IPS DF 4.7 (cell line): Measurements from ENCODE around the gene ATG9B.
"Not testable (repeated sequence)": the region's sequence is repeated elsewhere in the genome, so short reads cannot be mapped to it uniquely, and the experiment has no call there.

Source experiments
- DNase-seq: peaks from one replicate; pipeline ENCODE4 v3.0.0-alpha.2; 2013; ENCODE audit warnings: low spot score; ENCODE audit errors: extremely low read depth

The ATG9B gene

GRCh38 chr7:151017953-151018420 lies 6.3 kb downstream of the ATG9B start:
- DNase-seq: no peak

DNA sequence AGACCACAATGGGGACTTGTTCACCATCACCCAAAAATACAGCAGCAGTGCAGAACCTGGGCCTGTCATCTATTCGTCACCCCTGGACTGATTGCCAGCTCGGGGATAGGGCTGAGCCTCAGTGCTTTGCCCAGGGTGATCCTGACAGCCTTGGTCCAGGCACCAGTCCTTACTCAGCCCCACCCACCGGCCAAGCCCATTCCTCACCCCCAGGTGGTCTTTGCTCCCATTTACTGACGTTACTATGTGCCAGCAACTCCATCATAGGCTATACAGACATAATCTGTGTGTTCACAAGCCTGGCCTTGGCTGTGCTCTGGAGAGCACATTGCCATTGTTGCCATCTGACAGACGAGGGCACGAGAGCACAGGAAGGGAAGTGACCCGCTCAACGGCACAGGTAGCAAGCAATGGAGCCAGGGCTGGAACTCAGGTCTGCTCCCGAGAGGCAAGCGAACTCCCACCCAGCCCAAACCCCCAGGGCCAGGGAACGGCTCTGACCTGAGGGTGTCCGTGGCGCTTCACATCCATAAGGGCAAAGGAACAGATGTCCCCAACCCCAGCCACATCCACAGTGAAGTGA lies 6.8 kb downstream of the ATG9B start:
- DNase-seq: no peak

GRCh38 chr7:151016942-151017341 lies 7.4 kb downstream of the ATG9B start:
- no peak for DNase-seq

DNA sequence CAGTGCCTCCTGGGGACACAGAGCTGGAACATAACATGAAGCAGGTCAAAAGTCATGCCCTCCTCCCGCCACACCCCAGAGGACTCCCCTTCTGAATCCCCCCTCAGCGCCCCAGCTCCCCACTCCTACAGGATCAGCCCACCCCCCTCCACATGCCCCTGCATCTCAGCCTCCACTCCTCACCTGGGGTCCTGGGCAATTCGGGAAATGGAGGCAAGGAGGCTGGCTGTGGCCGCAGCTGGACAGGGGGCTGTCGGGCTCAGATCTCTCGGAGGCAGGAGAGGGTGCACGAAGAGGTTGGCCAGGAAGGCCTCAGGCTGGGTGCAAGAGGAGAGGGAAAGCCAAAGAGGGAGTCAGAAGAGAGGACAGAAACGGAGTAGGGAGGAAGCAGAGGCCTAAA lies 7.8 kb downstream of the ATG9B start:
- no peak for DNase-seq

DNA sequence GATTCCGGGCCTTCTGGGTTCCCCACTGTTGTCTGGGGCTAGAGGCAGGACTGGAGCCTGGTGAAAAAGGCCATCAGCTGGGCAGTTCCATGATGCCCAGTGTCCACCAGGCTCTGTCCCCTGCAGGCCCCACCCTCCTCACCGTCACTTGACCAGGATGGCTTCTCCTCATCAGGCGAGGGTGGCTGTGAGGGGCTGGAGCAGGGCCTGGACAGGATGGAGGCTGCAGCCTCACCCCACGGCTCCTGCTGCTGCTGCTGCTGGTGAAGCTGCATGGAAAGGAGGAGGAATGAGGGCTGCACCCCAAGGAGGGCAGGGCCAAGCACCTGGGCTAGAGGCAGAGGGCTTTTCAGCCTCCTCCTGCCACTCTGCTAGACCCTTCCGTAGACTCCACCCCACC lies 8.3 kb downstream of the ATG9B start:
- DNase-seq: no peak

DNA sequence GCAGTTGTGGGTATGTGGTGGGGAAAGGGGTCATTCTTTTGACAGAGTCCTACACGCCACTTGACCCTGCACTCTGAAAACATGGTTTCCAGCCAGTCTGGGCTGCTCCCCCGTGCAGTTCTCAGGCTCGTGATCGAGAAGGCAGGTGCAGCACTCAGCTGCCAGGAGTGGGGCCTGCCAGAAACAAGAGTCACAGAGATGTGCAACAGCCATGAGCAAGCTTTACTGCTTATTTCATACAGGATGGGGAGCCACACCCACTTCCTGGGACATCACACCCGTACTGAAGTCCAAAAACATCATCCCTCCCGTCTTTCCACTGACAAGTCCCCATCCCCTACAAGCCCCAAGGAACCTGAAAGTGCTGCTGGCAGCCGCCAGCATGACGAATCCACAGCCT lies 9.3 kb downstream of the ATG9B start:
- no peak for DNase-seq

DNA sequence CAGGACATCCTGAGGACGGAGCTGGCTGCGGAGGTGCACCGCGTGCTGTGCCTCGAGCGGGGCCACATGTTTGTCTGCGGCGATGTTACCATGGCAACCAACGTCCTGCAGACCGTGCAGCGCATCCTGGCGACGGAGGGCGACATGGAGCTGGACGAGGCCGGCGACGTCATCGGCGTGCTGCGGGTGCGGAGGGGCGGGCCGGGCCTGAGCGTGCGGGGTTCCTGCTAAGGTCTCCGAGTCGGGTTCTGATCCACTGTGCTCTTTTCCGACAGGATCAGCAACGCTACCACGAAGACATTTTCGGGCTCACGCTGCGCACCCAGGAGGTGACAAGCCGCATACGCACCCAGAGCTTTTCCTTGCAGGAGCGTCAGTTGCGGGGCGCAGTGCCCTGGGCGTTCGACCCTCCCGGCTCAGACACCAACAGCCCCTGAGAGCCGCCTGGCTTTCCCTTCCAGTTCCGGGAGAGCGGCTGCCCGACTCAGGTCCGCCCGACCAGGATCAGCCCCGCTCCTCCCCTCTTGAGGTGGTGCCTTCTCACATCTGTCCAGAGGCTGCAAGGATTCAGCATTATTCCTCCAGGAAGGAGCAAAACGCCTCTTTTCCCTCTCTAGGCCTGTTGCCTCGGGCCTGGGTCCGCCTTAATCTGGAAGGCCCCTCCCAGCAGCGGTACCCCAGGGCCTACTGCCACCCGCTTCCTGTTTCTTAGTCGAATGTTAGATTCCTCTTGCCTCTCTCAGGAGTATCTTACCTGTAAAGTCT lies 10.4 kb downstream of the ATG9B start:
- DNase-seq: no peak

GRCh38 chr7:151013356-151013732 lies 10.9 kb downstream of the ATG9B start:
- DNase-seq: no peak

- no peak for DNase-seq
Observed at GRCh38 chr7:151012911-151013347, 11.4 kb downstream of the ATG9B start.

DNA sequence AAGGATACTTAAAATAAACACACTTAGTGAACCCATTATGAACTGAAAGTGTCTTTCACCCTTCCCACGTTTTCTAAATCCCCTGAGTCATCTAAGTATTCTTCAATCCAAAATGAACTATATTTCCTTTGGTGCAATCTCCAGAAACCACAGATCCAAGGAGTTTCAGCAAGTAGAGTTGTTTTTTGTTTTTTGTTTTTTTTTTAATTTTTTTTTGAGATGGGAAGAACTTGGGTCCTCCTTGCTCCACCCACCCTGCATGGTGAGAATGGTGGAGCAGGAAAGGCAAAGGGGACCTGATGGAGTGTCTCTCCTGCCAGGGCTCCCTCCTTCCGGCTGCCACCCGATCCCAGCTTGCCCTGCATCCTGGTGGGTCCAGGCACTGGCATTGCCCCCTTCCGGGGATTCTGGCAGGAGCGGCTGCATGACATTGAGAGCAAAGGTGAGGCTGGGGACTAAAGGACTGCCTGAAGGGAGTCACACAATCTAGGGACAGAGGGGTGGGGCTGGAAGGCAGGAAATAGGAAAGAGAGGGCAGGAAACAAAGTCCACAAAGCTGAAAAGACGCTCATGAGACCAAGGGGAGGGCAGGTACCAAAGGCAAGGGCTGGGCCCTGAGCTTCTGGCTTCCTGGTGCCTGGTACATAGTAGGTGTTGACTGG lies 12.1 kb downstream of the ATG9B start:
- DNase-seq: no peak

DNA sequence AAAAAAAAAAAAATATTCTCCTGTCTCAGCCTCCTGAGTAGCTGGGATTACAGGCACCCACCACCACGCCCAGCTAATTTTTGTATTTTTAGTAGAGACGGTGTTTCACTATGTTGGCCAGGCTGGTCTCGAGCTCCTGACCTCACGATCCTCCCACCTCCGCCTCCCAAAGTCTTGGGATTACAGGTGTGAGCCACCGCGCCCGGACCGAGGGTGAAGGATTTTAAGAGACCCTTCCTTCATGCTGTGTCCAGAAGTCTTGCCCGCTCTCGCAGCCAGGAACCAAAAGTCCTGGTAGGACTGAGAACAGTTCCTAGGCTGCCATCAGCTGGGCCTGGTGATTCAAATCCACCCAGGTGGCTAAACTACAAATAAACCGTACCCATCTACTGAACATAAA lies 12.7 kb downstream of the ATG9B start:
- not testable (repeated sequence) for DNase-seq

DNA sequence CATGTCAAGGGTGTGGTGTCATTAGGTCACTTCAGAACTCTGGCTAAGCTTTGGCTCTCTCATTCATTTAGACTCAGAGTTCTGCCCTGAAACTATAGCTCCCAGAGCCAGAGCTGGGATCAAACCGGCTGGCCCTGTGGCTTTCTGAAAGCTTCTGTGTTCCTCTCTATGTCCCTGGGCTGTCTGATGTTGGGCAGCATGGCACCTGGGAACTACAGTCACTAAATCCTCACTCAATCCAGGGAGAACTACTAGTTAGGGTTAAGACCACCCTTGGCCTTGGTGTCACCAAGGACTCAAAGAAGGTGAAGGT lies 13.2 kb downstream of the ATG9B start:
- no peak for DNase-seq

DNA sequence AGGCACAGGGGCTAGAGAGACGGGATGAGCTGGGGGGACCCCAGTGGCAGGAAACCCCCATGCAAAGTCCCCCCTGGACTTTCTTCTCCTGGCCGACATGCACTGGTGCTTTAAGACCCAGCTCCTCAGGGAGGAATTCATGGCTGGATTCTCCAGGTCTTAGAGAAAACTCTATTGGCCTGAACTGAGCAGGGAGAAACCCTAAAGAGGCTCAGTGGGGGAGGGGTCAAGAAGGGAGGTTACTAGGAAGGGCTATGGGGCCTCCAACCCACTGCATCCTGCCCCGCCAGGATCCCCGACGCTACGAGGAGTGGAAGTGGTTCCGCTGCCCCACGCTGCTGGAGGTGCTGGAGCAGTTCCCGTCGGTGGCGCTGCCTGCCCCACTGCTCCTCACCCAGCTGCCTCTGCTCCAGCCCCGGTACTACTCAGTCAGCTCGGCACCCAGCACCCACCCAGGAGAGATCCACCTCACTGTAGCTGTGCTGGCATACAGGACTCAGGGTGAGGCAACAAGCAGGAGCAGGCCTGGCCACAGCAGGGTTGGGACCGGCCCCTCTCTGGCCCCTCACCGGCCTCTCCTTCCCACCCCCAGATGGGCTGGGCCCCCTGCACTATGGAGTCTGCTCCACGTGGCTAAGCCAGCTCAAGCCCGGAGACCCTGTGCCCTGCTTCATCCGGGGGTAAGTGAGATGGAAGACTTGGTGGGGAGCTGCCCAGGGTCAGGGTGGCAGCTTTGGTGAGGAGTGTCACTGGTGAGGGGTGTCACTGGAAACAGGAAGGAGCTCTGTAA lies 13.8 kb downstream of the ATG9B start:
- no peak for DNase-seq

DNA sequence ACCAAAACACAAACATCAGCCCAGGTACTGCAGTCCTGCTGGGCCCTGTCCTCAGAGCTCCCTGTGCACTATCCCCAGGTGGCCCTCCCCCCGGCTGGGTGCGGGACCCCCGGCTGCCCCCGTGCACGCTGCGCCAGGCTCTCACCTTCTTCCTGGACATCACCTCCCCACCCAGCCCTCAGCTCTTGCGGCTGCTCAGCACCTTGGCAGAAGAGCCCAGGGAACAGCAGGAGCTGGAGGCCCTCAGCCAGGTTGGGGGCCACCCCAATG lies 14.3 kb downstream of the ATG9B start:
- no peak for DNase-seq

DNA sequence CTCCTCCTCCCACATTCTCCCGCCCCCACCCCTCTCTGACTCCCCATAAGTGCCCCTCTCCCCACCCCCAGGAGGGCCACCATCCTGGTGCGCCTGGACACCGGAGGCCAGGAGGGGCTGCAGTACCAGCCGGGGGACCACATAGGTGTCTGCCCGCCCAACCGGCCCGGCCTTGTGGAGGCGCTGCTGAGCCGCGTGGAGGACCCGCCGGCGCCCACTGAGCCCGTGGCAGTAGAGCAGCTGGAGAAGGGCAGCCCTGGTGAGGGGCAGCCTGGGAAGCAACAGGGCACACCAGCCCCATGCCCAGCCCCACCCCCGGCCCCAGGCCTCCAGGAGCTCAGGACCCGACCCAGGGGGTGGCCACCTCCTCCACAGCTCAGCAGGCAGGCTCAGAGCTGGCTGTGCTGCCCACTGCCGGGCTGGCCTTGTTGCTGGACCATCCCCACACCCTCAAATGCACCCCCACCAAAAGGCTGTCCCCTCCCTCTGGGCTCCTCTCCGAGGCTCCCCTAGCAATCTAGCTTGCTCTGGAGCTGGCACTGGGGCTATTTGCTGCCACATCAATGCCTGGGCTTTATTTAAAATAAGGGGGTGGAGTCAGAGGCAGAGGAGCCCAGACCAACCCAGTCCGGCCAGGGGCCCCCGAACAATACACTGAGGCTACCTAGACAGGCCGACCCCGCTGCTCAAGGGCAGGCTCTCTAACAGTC lies 14.8 kb downstream of the ATG9B start:
- DNase-seq: no peak

- no peak for DNase-seq
Observed at GRCh38 chr7:151008511-151009323, 15.6 kb downstream of the ATG9B start.

DNA sequence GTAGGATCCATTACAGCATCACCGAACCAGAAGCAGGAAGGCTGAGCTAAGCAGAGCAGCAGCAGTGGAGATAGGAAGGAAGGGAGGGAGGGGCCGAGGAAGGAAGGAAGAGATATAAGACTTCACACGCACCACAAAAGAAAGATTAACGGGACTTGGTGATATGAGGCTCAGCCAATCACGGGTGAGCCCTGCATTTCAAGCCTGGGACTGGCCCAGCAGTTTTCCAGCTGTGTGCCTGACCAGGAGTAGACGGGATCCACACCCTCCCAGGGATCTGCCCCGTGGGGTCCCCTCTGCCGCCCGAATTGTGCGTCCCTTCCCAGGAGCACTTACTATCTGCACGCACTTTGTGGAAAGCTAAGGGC lies 16.2 kb downstream of the ATG9B start:
- DNase-seq: no peak

DNA sequence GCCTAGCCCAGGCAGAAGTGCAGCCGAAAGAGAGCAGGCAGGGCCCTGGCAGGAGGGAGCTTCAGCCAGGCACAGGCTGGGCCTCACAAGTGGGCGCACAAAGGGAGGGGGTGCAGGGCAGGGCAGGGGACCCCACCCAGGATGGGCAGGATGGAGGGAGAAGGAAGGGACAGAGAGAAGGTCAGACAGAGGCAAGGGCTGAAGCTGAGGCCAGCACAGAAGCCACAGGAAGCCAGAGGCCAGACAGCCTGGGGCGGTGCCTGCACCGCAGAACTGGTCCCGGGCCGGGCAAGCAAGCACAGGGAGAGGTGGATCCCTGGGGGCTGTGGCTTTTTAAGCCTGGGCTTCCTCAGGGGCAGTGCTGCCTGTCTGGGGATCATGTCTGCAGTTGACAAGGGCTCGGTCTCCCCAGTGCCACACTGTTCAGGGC lies 16.8 kb downstream of the ATG9B start:
- no peak for DNase-seq

DNA sequence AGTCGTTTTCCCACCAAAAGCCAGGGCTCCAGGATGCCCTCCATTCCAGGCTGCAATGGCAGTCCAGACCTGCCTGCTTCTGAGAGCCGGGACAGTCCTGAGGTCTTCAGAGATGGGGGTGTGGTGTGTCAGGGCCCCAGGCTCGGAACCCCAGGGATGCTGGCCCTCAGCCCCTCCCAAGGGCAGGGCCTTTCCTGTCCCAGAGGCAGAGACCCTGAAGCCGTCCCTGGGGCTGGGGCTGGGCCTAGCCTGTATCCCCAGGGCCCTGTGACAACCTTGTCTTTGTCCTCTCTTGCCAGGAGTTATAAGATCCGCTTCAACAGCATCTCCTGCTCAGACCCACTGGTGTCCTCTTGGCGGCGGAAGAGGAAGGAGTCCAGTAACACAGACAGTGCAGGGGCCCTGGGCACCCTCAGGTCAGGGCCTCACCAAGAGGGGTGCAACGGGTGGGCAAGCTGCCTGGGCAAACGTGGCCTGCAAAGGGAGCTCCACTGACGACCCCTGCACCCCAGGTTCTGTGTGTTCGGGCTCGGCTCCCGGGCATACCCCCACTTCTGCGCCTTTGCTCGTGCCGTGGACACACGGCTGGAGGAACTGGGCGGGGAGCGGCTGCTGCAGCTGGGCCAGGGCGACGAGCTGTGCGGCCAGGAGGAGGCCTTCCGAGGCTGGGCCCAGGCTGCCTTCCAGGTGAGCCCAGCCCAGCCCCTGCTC lies 17.5 kb downstream of the ATG9B start:
- DNase-seq: no peak

GRCh38 chr7:151005566-151005965 lies 18.7 kb downstream of the ATG9B start:
- DNase-seq: no peak
